NCI-H2107 (cell line): ENCODE measurements around the gene PALD1.

Experiments
- DNase-seq: peaks from one replicate; lab custom pipeline; 2025; lab: John Stamatoyannopoulos, UW

The PALD1 gene

GRCh38 chr10:70507966-70508365, 29.4 kb downstream of the PALD1 start:
- no peak for DNase-seq

- no peak for DNase-seq
Measured at GRCh38 chr10:70508912-70509756, 30.6 kb downstream of the PALD1 start.

GRCh38 chr10:70509757-70510147, 31.2 kb downstream of the PALD1 start:
- no peak for DNase-seq

GRCh38 chr10:70510453-70510852, 31.9 kb downstream of the PALD1 start:
- DNase-seq = no peak

GRCh38 chr10:70510904-70511303, 32.3 kb downstream of the PALD1 start:
- no peak for DNase-seq

GRCh38 chr10:70512149-70512639, 33.6 kb downstream of the PALD1 start:
- no peak for DNase-seq

- no peak for DNase-seq
Measured at GRCh38 chr10:70513848-70514309, 35.3 kb downstream of the PALD1 start.

GRCh38 chr10:70514591-70514990, 36.0 kb downstream of the PALD1 start:
- no peak for DNase-seq

- no peak for DNase-seq
Measured at GRCh38 chr10:70515035-70515667, 36.6 kb downstream of the PALD1 start.

- DNase-seq = no peak
Measured at GRCh38 chr10:70518695-70519094, 40.1 kb downstream of the PALD1 start.

GRCh38 chr10:70523057-70523456, 44.5 kb downstream of the PALD1 start:
- no peak for DNase-seq

GRCh38 chr10:70523549-70523948, 45.0 kb downstream of the PALD1 start:
- DNase-seq = no peak

- DNase-seq = no peak
Measured at GRCh38 chr10:70528314-70528713, 49.7 kb downstream of the PALD1 start.

- DNase-seq = no peak
Measured at GRCh38 chr10:70528741-70529362, 50.3 kb downstream of the PALD1 start.

GRCh38 chr10:70529848-70530247, 51.3 kb downstream of the PALD1 start:
- no peak for DNase-seq

- DNase-seq = no peak
Measured at GRCh38 chr10:70530315-70530714, 51.7 kb downstream of the PALD1 start.

- no peak for DNase-seq
Measured at GRCh38 chr10:70532554-70533188, 54.1 kb downstream of the PALD1 start.

- no peak for DNase-seq
Measured at GRCh38 chr10:70533189-70533558, 54.6 kb downstream of the PALD1 start.

- no peak for DNase-seq
Measured at GRCh38 chr10:70534281-70534680, 55.7 kb downstream of the PALD1 start.

GRCh38 chr10:70535001-70535400, 56.4 kb downstream of the PALD1 start:
- DNase-seq = no peak

- no peak for DNase-seq
Measured at GRCh38 chr10:70535451-70535850, 56.9 kb downstream of the PALD1 start.

GRCh38 chr10:70536196-70536861, 57.8 kb downstream of the PALD1 start:
- no peak for DNase-seq
